IPS DF 4.7 (cell line): ENCODE results near the gene KCNT1.

Experiments used
- DNase-seq: peaks from one replicate; pipeline ENCODE4 v3.0.0-alpha.2; 2013; ENCODE audit warnings: low spot score; ENCODE audit errors: extremely low read depth

The KCNT1 gene

GRCh38 chr9:135817951-135818717 lies 116.1 kb downstream of the KCNT1 start:
- no peak for DNase-seq

- no peak for DNase-seq
Observed at GRCh38 chr9:135818718-135819475, 116.9 kb downstream of the KCNT1 start.

- no peak for DNase-seq
Observed at GRCh38 chr9:135819905-135820304, 117.9 kb downstream of the KCNT1 start.

GRCh38 chr9:135820661-135821060 lies 118.7 kb downstream of the KCNT1 start:
- DNase-seq, result no peak

GRCh38 chr9:135821116-135821515 lies 119.1 kb downstream of the KCNT1 start:
- no peak for DNase-seq

GRCh38 chr9:135821733-135822373 lies 119.9 kb downstream of the KCNT1 start:
- DNase-seq, result no peak

- DNase-seq, result no peak
Observed at GRCh38 chr9:135822374-135822755, 120.4 kb downstream of the KCNT1 start.

- no peak for DNase-seq
Observed at GRCh38 chr9:135823036-135823435, 121.1 kb downstream of the KCNT1 start.

GRCh38 chr9:135825435-135826187 lies 123.6 kb downstream of the KCNT1 start:
- no peak for DNase-seq

GRCh38 chr9:135826188-135826545 lies 124.2 kb downstream of the KCNT1 start:
- no peak for DNase-seq

GRCh38 chr9:135827301-135827700 lies 125.3 kb downstream of the KCNT1 start:
- DNase-seq, result no peak

GRCh38 chr9:135827866-135828580 lies 126.0 kb downstream of the KCNT1 start:
- no peak for DNase-seq

- DNase-seq, result no peak
Observed at GRCh38 chr9:135828656-135829055, 126.7 kb downstream of the KCNT1 start.

- no peak for DNase-seq
Observed at GRCh38 chr9:135830496-135830895, 128.5 kb downstream of the KCNT1 start.

GRCh38 chr9:135833864-135834263 lies 131.9 kb downstream of the KCNT1 start:
- no peak for DNase-seq

- DNase-seq, result no peak
Observed at GRCh38 chr9:135835131-135835530, 133.1 kb downstream of the KCNT1 start.

GRCh38 chr9:135839516-135839915 lies 137.5 kb downstream of the KCNT1 start:
- DNase-seq, result no peak

- no peak for DNase-seq
Observed at GRCh38 chr9:135840107-135840506, 138.1 kb downstream of the KCNT1 start.

GRCh38 chr9:135840539-135840938 lies 138.6 kb downstream of the KCNT1 start:
- DNase-seq, result no peak
